GM12892 (cell line): ENCODE results near the gene HIGD1C.
"Not testable (repeated sequence)": the region's sequence is repeated elsewhere in the genome, so short reads cannot be mapped to it uniquely, and the experiment has no call there.

Experiments
- DNase-seq: peaks from one replicate; pipeline ENCODE4 v3.0.0; 2011; ENCODE audit not compliant: insufficient read length
- FAIRE-seq: peaks from 2 replicates; lab custom pipeline; 2011; peaks lifted over from hg19 to GRCh38; lab: Jason Lieb, UNC
- POLR2A ChIP-seq: IDR thresholded peaks from 2 replicates; pipeline ENCODE4 v1.6.1; 2011; ENCODE audit warnings: low read depth, low read length, control low read depth
- POLR2AphosphoS5 ChIP-seq: IDR thresholded peaks from 2 replicates; pipeline ENCODE4 v1.6.1; 2011; ENCODE audit warnings: low read depth, low read length, control low read depth
- TAF1 ChIP-seq: IDR thresholded peaks from 2 replicates; pipeline ENCODE4 v1.6.1; 2011; ENCODE audit warnings: low read depth, mild to moderate bottlenecking, control low read depth, low read length, borderline replicate concordance

HIGD1C gene

DNA sequence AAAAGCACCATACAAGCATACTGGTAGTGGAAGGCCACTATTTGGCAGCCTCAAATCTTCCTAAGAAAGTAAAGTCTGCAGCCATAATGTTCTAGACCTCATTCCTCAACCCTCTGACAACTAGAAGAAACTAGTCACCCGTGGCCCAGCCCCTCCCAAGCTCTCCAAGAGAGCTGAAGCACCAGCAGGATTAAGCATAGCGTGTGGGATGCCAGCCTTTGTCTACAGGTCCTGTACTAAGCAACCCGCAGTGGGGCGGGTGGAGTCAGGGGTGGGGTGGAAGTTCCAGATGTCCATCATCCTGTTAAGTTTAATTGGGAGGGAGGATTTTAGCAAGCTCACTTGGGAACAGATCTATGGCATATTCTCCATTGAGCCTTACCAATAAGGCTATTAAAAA lies 59.6 kb downstream of the HIGD1C start:
- TF ChIP-seq POLR2A: no peak
- no peak for TF ChIP-seq POLR2AphosphoS5
- no peak for TF ChIP-seq TAF1
- DNase-seq (no peak), FAIRE-seq (no peak)

DNA sequence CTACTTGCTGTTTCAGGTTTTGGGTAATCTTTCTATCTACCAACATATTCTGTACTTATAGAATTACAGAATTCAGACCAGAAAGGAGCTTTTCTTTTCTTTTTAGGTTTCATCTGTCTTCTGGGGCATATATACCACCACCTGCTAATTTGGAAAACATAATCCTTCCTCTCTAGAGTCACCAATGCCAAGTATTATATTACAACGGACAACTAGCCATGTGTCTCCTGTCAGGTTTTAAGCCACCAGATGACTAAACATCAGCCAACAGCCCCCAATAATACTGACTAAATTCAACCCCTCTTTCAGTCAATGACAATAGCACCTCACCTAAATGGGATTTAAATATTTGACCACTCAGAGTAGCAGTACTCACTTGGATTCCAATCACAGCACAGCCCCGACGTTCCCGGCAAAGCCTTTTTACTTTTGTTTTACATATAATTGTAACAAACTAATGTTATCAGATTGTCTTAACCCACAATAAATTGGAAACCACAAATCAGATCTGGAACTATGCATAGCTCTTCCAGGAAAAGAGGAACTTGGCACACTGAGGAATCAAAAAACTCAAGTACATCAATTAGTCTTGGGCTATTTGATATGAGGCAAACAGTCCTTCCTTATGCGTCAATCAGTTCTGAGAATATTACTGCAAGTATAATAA lies 60.4 kb downstream of the HIGD1C start:
- FAIRE-seq (no peak), DNase-seq (no peak)
- TF ChIP-seq POLR2A (no peak), TAF1 (no peak), POLR2AphosphoS5 (no peak)

DNA sequence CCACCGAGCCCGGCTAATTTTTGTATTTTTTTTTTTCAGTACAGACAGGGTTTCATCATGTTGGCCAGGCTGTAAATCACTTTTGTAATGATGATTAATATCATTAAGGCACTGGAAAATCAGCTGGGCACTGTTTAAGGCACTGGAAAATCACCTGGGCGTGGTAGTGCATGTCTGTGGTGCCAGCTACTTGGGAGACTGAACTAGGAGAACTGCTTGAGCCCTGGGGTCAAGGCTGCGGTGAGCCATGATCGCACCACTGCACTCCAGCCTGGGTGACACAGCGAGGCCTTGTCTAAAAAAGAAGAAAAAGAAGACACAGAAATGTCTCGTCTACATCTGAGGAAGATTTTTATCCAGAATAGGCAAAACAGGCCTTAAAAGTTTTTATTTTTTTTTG lies 61.1 kb downstream of the HIGD1C start:
- no peak for DNase-seq
- no peak for TF ChIP-seq TAF1
- TF ChIP-seq POLR2A: no peak
- TF ChIP-seq POLR2AphosphoS5: no peak
- FAIRE-seq: no peak

DNA sequence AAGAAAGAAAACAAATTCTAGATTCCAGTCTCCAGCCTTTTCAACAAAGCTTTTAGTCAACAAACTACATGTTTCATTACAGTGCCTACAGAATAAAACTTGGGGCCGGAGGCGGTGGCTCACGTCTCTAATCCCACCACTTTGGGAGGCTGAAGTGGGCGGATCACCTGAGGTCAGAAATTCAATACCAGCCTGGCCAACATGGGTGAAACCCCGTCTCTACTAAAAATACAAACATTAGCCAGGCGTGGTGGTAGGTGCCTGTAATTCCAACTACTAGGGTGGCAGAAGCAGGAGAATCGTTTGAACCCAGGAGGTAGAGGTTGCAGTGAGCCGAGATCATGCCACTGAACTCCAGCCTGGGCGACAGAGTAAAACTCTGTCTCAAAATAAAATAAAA lies 62.1 kb downstream of the HIGD1C start:
- DNase-seq, FAIRE-seq: not testable (repeated sequence)

DNA sequence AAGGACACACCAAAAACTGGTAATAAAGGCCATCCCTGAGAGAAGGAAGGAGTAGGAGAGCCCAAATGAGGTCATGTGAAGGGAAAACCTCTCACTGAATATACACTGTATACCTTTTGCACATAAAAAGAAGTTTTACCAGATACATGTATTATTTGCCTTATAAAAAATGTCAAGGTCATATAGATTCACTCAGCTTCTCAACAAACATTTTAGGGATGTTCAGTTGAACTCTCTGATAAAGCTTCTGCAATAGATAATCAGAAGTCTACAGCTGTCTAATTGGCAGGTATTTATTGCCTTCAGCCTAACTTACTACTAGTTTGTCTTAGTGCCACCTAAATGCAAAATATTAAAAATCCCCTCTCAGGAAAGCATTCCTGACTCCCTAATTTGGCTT lies 65.1 kb downstream of the HIGD1C start:
- FAIRE-seq (no peak), DNase-seq (no peak)
- TF ChIP-seq POLR2A: no peak
- TF ChIP-seq POLR2AphosphoS5: no peak
- no peak for TF ChIP-seq TAF1

DNA sequence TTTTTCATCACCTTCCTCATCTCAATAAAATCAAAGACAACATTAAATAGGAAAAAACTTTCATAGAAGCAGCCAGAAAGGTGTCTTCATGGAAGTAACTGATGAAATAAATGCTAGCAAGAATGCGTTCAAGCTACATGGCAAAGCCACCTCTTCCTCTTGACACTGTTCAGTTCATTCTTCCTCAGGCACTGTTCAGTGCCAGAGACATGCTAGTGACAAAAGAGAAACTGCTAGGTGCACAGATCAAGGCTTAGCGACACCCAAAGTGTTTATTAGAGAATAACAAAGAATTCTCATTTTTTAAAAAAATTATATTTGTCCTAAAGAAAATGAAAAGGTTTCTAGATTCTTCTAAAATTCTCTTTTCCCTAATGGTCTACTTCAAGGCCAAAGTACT lies 66.6 kb downstream of the HIGD1C start:
- DNase-seq: no peak
- FAIRE-seq: no peak
- TF ChIP-seq POLR2A (no peak), POLR2AphosphoS5 (no peak), TAF1 (no peak)

DNA sequence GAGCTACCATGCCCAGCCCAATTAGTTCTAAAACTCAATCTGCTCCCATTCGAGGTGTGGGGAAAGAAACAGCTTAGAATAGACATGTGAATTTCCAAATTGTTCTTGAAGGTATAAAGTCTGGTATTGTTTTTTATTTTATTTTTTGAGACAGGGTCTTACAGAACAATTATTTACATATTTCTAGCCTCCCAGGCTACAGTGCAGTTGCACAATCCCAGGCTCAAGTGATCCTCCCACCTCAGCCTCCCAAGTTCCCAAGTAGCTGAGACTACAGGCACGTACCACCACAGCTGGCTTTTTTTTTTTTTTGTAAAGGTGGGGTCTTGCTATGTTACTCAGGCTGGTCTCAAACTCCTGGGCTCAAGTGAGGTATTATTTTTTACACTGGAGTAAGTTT lies 67.6 kb downstream of the HIGD1C start:
- no peak for TF ChIP-seq POLR2A
- TF ChIP-seq TAF1: no peak
- no peak for TF ChIP-seq POLR2AphosphoS5
- DNase-seq (no peak), FAIRE-seq (no peak)
